Vagina (tissue), 2 donors: ENCODE data around the gene C2orf76.

ENCODE experiments used
- CTCF ChIP-seq, 3 experiments: fragments of 450-650 bp in 2 of 3; fragments of 200-600 bp in 1 of 3; sonication (generic) in 1 of 3; IDR thresholded peaks; one replicate each; pipeline ENCODE4 v1.5.1; 2017 to 2019; ENCODE audit warnings: antibody characterized with exemption in 3 of 3, mild to moderate bottlenecking in 2 of 3, moderate library complexity in 2 of 3
- POLR2A ChIP-seq, 2 donors: fragments of 450-650 bp; IDR thresholded peaks; one replicate each; pipeline ENCODE4 v1.6.1; 2017; ENCODE audit warnings: antibody characterized with exemption in 2 of 2, mild to moderate bottlenecking in 2 of 2, moderate library complexity in 2 of 2
- POLR2AphosphoS5 ChIP-seq, 2 donors: sonication (generic); formaldehyde crosslinking; IDR thresholded peaks; one replicate each; pipeline ENCODE4 v1.9.0; 2017; ENCODE audit warnings: antibody characterized with exemption in 2 of 2, mild to moderate bottlenecking in 2 of 2, low read depth in 1 of 2; ENCODE audit not compliant: insufficient read depth in 1 of 2

GRCh38 chr2:119387381-119388129, 20.9 kb upstream of the C2orf76 start:
- no peak for TF ChIP-seq CTCF (IDR thresholded peaks at IDR 0.05)
- TF ChIP-seq POLR2AphosphoS5 (IDR thresholded peaks at IDR 0.05; ENCODE audit: insufficient read depth in 1 of 2, low read depth in 1 of 2): peak; percentile 47 to 58
- TF ChIP-seq POLR2A (IDR thresholded peaks at IDR 0.05): no peak
